PC-3 (cell line): Measurements from ENCODE around the gene WDR46.

Experiments
- CTCF ChIP-seq: fragments of 300-600 bp; sonication (generic); conservative IDR thresholded peaks from 2 replicates; pipeline ENCODE4 v1.5.1; 2017; ENCODE audit warnings: antibody characterized with exemption, low read depth, mild to moderate bottlenecking, low read length
- EZH2 ChIP-seq: fragments of 300-600 bp; sonication (generic); IDR thresholded peaks from one replicate; pipeline ENCODE4 v1.6.1; 2017; ENCODE audit warnings: antibody characterized with exemption, mild to moderate bottlenecking, low read length; ENCODE audit not compliant: unreplicated experiment

- no peak for TF ChIP-seq CTCF
- no peak for TF ChIP-seq EZH2
Measured at GRCh38 chr6:33286946-33287914, 1.8 kb downstream of the WDR46 start.
